Panc1 (cell line): ENCODE results near the gene DKK2. TPM values are rescaled to one million over a fixed set of nuclear protein-coding genes. Genes with fewer than 3 reads are reported as not detected.
"Not testable (repeated sequence)": the region's sequence is repeated elsewhere in the genome, so short reads cannot be mapped to it uniquely, and the experiment has no call there.

Experiments used
- ATAC-seq: fragments of 200-7000 bp; cut with Tn5 transposase; 2 replicates; pipeline ENCODE4 v1.9.1; 2020; ENCODE audit warnings: mild to moderate bottlenecking, moderate library complexity
- BruUV-seq: library from RNA; stranded (reverse); fragments of 400-500 nt; replicated peaks from 2 replicates; lab custom pipeline; 2021; lab: Mats Ljungman, UMichigan
- CTCF ChIA-PET: fragments of 300-600 bp; sonication (Branson Sonifier 250); formaldehyde crosslinking; loops from one replicate; lab custom pipeline; 2022; ENCODE audit warnings: antibody characterized with exemption; lab: Charles Lee
- POLR2A ChIA-PET: fragments of 300-600 bp; sonication (Branson Sonifier 250); formaldehyde crosslinking; loops from one replicate; lab custom pipeline; 2022; ENCODE audit warnings: antibody characterized with exemption; lab: Charles Lee
- DNase-seq: peaks from one replicate; pipeline ENCODE4 v3.0.0-alpha.2; 2010; ENCODE audit warnings: low read depth, low spot score
- H3K27ac ChIP-seq: 2 replicates; pipeline ENCODE4 v1.5.1; 2011; ENCODE audit warnings: mild to moderate bottlenecking, low read length, inconsistent platforms
- H3K27me3 ChIP-seq: fragments of 200-500 bp; sonication (Bioruptor generic); 2 replicates; pipeline ENCODE4 v1.6.0; 2014; ENCODE audit warnings: low read length, inconsistent platforms; ENCODE audit not compliant: control insufficient read depth, insufficient read depth
- H3K36me3 ChIP-seq: fragments of 200-500 bp; sonication (Bioruptor generic); 2 replicates; pipeline ENCODE4 v1.5.1; 2014; ENCODE audit warnings: inconsistent platforms, mild to moderate bottlenecking, low read length, moderate library complexity; ENCODE audit not compliant: control insufficient read depth, insufficient read depth
- H3K4me1 ChIP-seq: 2 replicates; pipeline ENCODE4 v1.5.1; 2011; ENCODE audit warnings: inconsistent platforms, mild to moderate bottlenecking, low read length, moderate library complexity; ENCODE audit not compliant: control insufficient read depth, insufficient read depth
- H3K4me3 ChIP-seq, 2 experiments: 2 replicates each; pipeline ENCODE4 v1.5.1; 2011 to 2012; ENCODE audit warnings: low read depth in 2 of 2, low read length in 2 of 2, mild to moderate bottlenecking in 2 of 2, inconsistent platforms in 1 of 2, moderate library complexity in 1 of 2
- H3K9me3 ChIP-seq: fragments of 200-500 bp; sonication (Bioruptor generic); 2 replicates; pipeline ENCODE4 v1.5.1; 2014; ENCODE audit warnings: low read depth, mild to moderate bottlenecking, inconsistent platforms, low read length, moderate library complexity; ENCODE audit not compliant: control insufficient read depth, insufficient read depth
- POLR2AphosphoS5 ChIP-seq: IDR thresholded peaks from 2 replicates; pipeline ENCODE4 v1.6.1; 2012; ENCODE audit warnings: mild to moderate bottlenecking, low read depth, low read length, moderate library complexity
- SIN3A ChIP-seq: IDR thresholded peaks from 2 replicates; pipeline ENCODE4 v1.6.1; 2012; ENCODE audit warnings: low read depth, mild to moderate bottlenecking, low read length, moderate library complexity, borderline replicate concordance; ENCODE audit not compliant: insufficient read depth
- TCF7L2 ChIP-seq: IDR thresholded peaks from 2 replicates; pipeline ENCODE4 v1.6.1; 2011; ENCODE audit warnings: mild to moderate bottlenecking, low read depth, low read length, inconsistent platforms
- in situ Hi-C: cut with HindIII; loops from 2 replicates; pipeline ENCODE4 v1.10.0; 2016; ENCODE audit warnings: low sequenced_read_pairs, low pct_unique_long_range_greater_than_20kb
- intact Hi-C: fragments of 100-400 bp; cut with micrococcal nuclease; formaldehyde crosslinking; loops from one replicate; pipeline ENCODE4 v1.10.0; 2022; ENCODE audit not compliant: unreplicated experiment
- total RNA-seq: library from RNA; stranded (reverse); gene quantifications from one replicate; pipeline ENCODE4 v1.2.1, GENCODE V29; 2021; ENCODE audit not compliant: unreplicated experiment
- TF ChIP-seq, protein P1 (sequence below): fragments of 450-650 bp; IDR thresholded peaks from 2 replicates; pipeline ENCODE4 v1.5.1; 2017; ENCODE audit warnings: mild to moderate bottlenecking
- TF ChIP-seq, protein P2 (sequence below), 2 experiments: IDR thresholded peaks; 2 replicates each; pipeline ENCODE4 v1.6.1; 2011 to 2012; ENCODE audit warnings: low read depth in 2 of 2, control low read depth in 1 of 2, low read length in 1 of 2, mild to moderate bottlenecking in 1 of 2, moderate library complexity in 1 of 2; ENCODE audit not compliant: insufficient read depth in 1 of 2

The DKK2 gene
- total RNA-seq, 1 experiment from 2014 or later = not detected

DNA sequence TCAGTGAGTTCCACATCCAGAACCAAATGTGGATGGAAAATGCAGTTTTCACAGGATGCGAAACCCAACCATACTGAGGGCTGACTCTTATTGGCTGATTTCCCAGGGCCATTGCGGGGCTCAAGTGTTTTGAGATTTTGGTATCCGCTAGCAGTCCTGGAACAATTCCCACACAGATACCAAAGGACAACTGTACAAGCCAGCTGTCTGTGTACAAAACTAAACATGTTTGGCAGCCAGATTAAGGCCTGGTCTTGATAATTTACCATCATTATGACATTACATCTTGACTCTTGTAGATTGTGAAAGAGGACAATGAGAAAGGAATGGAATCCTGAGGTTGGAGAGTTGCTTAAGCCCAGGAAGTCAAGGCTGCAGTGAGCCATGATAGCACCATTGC, 121.9 kb downstream of the DKK2 start:
- no peaks in the 10 kb centered on the region for H3K4me1 ChIP-seq
- no peaks in the 10 kb centered on the region for H3K27me3 ChIP-seq
- CTCF ChIA-PET = no interaction called here
- BruUV-seq = no TSS peak
- TF ChIP-seq TCF7L2 (no peak), POLR2AphosphoS5 (no peak), SIN3A (no peak)
- TF ChIP-seq, protein P1, sequence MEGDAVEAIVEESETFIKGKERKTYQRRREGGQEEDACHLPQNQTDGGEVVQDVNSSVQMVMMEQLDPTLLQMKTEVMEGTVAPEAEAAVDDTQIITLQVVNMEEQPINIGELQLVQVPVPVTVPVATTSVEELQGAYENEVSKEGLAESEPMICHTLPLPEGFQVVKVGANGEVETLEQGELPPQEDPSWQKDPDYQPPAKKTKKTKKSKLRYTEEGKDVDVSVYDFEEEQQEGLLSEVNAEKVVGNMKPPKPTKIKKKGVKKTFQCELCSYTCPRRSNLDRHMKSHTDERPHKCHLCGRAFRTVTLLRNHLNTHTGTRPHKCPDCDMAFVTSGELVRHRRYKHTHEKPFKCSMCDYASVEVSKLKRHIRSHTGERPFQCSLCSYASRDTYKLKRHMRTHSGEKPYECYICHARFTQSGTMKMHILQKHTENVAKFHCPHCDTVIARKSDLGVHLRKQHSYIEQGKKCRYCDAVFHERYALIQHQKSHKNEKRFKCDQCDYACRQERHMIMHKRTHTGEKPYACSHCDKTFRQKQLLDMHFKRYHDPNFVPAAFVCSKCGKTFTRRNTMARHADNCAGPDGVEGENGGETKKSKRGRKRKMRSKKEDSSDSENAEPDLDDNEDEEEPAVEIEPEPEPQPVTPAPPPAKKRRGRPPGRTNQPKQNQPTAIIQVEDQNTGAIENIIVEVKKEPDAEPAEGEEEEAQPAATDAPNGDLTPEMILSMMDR = no peak
- TF ChIP-seq, protein P2, sequence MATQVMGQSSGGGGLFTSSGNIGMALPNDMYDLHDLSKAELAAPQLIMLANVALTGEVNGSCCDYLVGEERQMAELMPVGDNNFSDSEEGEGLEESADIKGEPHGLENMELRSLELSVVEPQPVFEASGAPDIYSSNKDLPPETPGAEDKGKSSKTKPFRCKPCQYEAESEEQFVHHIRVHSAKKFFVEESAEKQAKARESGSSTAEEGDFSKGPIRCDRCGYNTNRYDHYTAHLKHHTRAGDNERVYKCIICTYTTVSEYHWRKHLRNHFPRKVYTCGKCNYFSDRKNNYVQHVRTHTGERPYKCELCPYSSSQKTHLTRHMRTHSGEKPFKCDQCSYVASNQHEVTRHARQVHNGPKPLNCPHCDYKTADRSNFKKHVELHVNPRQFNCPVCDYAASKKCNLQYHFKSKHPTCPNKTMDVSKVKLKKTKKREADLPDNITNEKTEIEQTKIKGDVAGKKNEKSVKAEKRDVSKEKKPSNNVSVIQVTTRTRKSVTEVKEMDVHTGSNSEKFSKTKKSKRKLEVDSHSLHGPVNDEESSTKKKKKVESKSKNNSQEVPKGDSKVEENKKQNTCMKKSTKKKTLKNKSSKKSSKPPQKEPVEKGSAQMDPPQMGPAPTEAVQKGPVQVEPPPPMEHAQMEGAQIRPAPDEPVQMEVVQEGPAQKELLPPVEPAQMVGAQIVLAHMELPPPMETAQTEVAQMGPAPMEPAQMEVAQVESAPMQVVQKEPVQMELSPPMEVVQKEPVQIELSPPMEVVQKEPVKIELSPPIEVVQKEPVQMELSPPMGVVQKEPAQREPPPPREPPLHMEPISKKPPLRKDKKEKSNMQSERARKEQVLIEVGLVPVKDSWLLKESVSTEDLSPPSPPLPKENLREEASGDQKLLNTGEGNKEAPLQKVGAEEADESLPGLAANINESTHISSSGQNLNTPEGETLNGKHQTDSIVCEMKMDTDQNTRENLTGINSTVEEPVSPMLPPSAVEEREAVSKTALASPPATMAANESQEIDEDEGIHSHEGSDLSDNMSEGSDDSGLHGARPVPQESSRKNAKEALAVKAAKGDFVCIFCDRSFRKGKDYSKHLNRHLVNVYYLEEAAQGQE (IDR thresholded peaks at IDR 0.05; ENCODE audit: insufficient read depth in 1 of 2, low read depth in 2 of 2, low read length in 1 of 2) = no peak
- no peak for ATAC-seq
- in situ Hi-C loops = no loop called here
- intact Hi-C loops = no loop called here
- DNase-seq = no peak
- H3K9me3 ChIP-seq = no peaks in the 10 kb centered on the region
- H3K36me3 ChIP-seq = no peaks in the 10 kb centered on the region
- POLR2A ChIA-PET = no interaction called here
- H3K27ac ChIP-seq = no peak overlapping the region
- H3K4me3 ChIP-seq = no peak overlapping the region

DNA sequence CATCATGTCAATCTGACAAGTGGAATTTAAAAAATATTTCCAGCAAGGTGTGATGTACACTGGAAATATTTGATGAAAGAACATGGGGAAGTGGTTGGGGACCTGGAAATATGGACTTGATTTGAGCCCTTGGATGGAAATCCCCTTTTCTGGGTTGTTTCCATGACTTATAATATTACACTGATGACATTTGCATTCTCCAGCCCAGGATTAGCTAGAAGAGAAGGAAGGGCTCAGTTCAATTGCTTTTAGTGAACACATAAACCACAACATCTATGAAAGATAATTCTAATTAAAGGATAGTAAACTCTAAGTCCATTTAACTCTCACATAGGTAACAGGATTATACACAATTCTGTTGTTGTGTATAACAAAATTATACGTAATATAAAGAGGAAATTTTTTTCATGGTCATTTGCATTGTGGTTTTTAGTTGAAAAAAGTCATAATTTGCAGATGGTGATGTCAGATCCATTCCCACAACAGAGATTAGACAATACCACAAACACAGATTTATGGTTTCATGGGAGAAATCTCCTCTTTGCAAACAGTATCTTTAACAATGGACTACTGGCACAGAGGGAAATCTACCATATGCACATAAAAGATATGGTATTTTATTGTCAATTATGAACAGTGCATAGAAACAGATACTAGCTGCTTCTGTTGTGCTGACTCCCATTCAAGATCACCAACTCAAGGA, 126.5 kb downstream of the DKK2 start:
- Histone ChIP-seq H3K9me3 (no peaks in the 10 kb centered on the region), H3K4me3 (no peak overlapping the region), H3K36me3 (no peaks in the 10 kb centered on the region), H3K27me3 (no peaks in the 10 kb centered on the region), H3K4me1 (no peaks in the 10 kb centered on the region), H3K27ac (no peak overlapping the region)
- DNase-seq = no peak
- BruUV-seq = no TSS peak
- ATAC-seq = no peak
- intact Hi-C loops = no loop called here
- CTCF ChIA-PET = no interaction called here
- in situ Hi-C loops = no loop called here
- POLR2A ChIA-PET = no interaction called here
- TF ChIP-seq, protein P1 = no peak
- TF ChIP-seq TCF7L2 (no peak), POLR2AphosphoS5 (no peak), SIN3A (no peak)

DNA sequence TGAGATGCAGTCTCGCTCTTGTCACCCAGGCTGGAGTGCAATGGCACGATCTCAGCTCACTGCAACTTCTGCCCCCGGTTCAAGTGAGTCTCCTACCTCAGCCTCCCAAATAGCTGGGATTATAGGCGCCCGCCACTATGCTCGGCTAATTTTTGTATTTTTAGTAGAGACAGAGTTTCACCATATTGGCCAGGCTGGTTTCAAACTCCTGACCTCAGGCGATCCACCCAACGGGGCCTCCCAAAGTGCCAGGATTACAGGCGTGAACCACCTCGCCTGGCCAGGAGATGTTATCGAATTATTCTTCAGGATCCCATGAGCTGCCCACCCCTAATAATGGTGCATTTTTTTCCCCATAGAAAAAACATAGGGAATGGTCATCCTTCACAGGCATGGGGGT, 128.1 kb downstream of the DKK2 start:
- in situ Hi-C loops, BruUV-seq: not testable (repeated sequence)

More for the DNA sequence above, 128.1 kb downstream of the DKK2 start:
- H3K27me3 ChIP-seq, H3K36me3 ChIP-seq, H3K4me1 ChIP-seq, H3K4me3 ChIP-seq, DNase-seq, intact Hi-C loops, H3K9me3 ChIP-seq, POLR2A ChIA-PET, CTCF ChIA-PET, H3K27ac ChIP-seq, ATAC-seq: not testable (repeated sequence)
